ENCODE measurements around the gene CERS3.

The CERS3 gene

DNA sequence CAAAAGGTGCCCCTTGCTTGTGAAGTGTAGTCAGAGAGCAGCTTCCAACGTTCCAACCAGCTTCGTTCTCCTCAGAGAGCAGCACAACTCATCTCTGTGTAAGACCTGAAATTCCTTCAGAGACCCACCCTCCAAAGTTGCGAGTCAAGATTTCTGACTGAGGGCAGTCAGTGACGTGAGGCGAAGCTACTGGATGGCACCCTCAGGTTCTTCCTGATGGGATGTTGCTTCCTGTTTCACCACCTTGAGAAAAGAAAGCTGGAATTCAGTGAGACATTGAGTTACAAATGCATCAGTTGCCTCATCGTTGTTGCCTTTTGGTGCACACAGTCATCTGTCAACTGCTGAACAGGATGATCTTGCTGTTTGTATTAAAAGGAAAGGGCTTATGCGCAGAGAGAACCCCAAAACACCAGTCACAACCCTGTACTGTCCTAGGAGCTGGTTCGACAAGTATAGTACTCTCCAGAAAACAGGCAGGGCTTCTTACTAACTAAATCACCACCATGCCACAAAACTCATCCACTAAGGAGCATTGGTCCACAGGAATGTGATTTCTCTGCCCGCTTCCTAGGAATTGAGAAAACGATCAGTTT lies at the start of gene CERS3:
Gene CERS3 (minus strand): TSS at position 118 of the 596 bp plus-strand sequence. CDS start 27,101 bp downstream, outside the sequence.
- DNase-seq (ENCODE audit: low read depth): no peak

GRCh38 chr15:100573526-100573925 lies 44.8 kb upstream of the CERS3 start:
- DNase-seq (ENCODE audit: low read depth): no peak

- DNase-seq (ENCODE audit: low read depth): peak; percentile 12
Observed at GRCh38 chr15:100572362-100572983, 43.7 kb upstream of the CERS3 start.

GRCh38 chr15:100571592-100572167 lies 42.9 kb upstream of the CERS3 start:
- DNase-seq (ENCODE audit: low read depth): no peak

DNA sequence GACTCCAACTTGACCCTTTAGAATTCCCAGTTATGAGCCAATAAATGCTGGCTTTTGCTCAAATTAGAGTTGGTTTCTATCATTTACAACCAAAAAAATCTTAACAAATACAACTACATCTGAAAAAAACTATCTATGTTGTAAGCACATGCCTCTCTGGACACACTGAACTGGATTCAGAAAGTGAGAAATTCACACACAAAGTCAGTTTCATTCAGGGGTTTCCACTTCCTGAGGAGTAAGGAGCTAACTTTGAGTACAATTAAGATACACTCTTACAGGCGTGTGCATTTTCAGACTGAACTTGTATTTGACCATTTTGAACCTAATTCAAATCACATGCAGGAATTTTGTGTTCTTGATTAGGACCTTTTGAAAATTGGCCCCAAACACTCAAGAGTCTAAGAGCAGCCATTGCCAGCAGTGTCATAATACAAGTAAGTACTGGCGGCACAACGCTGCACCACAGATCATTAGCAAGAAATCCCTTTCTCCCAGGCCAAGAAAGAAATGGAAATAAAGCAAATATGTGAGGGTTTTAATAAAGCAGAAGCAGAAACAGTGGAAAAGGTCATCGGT lies 42.1 kb upstream of the CERS3 start:
- DNase-seq (ENCODE audit: low read depth): no peak

GRCh38 chr15:100570275-100570674 lies 41.5 kb upstream of the CERS3 start:
- DNase-seq (ENCODE audit: low read depth): peak; percentile 37

DNA sequence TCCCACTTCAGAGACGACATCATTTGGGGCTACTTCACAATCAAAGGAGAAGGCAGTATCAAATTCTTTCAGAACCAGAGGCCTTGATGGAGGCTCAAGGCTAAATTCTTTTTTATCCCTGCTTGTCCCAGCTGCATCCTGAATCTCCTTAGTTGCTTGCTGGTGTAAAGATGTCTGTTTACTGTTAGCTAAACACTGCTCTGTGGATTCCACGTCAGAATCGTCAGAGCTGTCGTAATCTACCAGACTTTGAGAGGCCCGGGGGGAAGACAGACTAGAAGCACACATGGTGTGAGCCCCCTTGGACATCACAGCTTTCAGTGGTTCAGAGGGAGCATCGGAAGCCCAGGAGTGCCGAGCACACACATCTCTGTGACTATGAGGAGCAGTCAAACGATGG lies 40.6 kb upstream of the CERS3 start:
- DNase-seq (ENCODE audit: low read depth): peak; percentile 75

DNA sequence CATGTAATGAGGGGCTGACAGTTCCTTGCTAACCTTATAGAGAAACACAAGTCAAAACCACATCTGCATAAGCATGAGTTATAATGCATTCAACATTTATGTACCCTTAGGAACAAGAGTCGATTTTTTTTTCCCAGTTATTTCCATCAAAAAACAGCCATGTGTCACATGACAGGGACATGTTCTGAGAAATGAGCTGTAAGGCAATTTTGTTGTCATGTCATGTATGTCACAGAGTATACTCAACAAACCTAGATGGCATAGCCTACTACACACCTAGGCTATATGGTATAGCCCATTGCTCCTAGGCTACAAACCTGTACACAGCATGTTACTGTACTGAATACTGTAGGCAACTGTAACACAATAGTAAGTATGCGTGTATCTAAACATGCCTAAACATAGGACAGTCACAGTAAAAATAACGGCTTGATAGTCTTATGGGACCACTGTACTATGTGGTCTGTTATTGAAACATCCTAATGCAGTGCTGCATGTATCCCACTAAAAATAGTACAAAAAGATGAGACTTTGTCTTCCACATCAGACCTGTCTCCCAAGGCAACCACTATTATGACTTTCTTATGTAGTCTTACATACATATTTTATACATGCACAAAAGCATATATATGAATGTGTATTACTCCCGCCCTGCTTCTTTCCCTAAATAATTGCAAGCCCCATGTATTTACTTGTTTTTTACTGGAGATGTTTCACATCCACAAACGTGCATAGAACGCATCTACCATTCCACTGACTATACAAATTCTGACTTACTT lies 38.3 kb upstream of the CERS3 start:
- DNase-seq (ENCODE audit: low read depth): no peak

- peak; percentile 77 for DNase-seq (ENCODE audit: low read depth)
Observed at GRCh38 chr15:100565591-100565990, 36.8 kb upstream of the CERS3 start.

GRCh38 chr15:100560323-100560722 lies 31.6 kb upstream of the CERS3 start:
- DNase-seq (ENCODE audit: low read depth): no peak

DNA sequence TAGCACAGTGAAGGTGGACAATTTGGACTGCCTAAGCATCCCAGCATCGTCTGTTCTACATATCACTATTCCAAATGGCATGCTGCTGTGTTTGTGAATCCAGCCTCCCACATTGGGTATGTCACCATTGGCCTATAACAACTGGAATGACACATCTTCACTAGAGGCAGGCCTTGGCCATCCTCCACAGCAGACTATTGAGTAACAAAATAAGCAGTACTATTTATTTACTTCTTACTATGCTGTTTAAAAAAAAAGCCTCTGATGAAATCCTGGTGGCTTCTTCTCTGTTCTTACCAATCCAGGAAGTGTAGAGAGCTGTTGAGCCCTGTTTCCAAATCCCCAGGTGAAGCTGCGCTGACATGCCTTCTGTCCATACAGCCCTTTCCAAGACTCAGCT lies 30.6 kb upstream of the CERS3 start:
- peak; percentile 81 for DNase-seq (ENCODE audit: low read depth)

DNA sequence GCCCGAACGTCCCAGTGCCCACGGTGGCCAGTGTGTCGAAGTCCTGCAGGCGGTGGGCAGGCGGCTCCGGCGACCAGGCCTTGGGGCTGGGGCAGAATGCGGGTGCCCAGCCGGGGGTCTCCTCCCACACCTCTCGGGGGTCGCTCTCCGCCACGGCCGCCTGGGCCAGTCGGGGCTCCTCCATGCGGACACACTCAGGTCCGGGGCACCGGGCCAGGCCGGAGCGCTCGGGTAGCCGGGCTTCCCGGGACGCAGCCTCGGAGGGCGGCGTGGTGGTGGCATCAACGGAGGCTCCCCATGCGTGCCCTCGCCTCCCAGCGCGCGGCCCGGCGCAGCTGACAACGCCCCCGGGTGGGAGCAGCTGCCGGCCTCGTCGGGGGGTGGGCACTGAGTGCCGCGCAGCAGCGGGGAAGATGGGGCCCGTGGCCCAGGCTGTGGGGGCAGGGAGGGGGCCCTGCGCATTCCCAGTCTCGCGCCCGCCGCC lies 30.1 kb upstream of the CERS3 start:
- no peak for DNase-seq (ENCODE audit: low read depth)

GRCh38 chr15:100553468-100553867 lies 24.7 kb upstream of the CERS3 start:
- no peak for DNase-seq (ENCODE audit: low read depth)

GRCh38 chr15:100547961-100548360 lies 19.2 kb upstream of the CERS3 start:
- no peak for DNase-seq (ENCODE audit: low read depth)

DNA sequence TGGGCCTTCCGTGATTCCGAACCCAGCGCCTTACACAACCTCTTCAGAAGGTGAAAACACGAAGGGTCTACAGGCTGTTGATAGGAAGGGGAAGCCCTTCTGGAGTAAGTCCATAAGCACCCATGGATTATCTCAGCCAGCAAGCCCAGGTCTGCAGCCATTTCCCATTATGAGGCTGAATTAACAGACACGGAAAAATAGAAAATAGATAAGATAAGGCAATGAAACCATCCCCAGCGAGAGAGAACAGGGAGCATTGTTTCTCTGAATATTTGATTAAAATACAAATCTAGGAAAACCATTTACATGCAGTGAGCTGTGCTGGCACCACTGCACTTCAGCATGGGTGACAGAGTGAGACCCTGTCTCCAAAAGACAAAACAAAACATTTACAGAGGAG lies 16.2 kb upstream of the CERS3 start:
- no peak for DNase-seq (ENCODE audit: low read depth)

DNA sequence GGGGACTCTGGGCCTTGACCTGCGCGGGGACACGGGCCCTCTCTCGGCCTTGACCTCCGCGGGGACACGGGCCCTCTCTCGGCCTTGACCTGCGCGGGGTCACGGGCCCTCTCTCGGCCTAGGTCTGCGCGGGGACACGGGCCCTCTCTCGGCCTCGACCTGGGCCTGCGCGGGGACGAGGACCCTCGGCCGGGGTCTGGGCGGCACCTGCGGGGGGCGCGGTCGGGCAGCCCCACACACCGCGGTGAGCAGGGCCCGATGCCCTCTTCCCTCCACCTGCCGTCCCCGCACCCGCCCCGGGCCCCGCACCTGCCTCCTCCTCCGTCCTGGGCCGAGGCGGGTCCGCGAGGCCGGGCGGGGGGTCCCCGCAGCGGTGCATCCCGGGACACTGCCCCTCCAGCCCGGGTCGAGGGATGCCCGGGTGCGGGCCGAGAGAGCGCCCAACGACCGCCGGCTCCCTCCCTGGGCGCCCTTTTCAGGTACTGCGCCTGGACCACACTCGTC lies 15.6 kb upstream of the CERS3 start:
- no peak for DNase-seq (ENCODE audit: low read depth)

- DNase-seq (ENCODE audit: low read depth): no peak
Observed at GRCh38 chr15:100542290-100542689, 13.5 kb upstream of the CERS3 start.

- no peak for DNase-seq (ENCODE audit: low read depth)
Observed at GRCh38 chr15:100537331-100537730, 8.6 kb upstream of the CERS3 start.

DNA sequence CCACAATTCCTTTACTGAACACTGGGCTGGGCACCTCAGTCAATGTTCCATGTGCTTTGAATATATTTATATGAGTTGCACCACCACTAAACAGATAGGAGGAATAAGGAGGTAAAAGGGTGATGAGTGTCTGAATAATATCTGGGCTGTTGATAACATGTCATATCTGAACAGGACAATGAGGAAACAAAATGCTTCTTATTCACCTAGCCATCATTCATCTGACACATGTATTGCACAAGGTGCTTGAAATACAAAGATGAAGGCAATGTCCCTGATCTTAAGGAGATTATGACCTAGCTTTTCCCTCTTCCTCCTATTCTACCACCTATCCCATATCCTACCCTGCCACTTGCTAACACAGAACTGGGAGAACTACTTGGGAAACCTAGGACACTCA lies 8.0 kb upstream of the CERS3 start:
- no peak for DNase-seq (ENCODE audit: low read depth)

- no peak for DNase-seq (ENCODE audit: low read depth)
Observed at GRCh38 chr15:100533886-100534285, 5.1 kb upstream of the CERS3 start.

GRCh38 chr15:100531823-100532327 lies 3.1 kb upstream of the CERS3 start:
- no peak for DNase-seq (ENCODE audit: low read depth)

- DNase-seq (ENCODE audit: low read depth): no peak
Observed at GRCh38 chr15:100531204-100531603, 2.5 kb upstream of the CERS3 start.
